WERI-Rb-1 (cell line): ENCODE results near the gene MUS81.
A peak's percentile ranks its signal among the peaks of the same experiment; 100 is the strongest.
"Not testable (repeated sequence)": the region's sequence is repeated elsewhere in the genome, so short reads cannot be mapped to it uniquely, and the experiment has no call there.

ENCODE experiments used
- DNase-seq: peaks from one replicate; pipeline ENCODE4 v3.0.0-alpha.2; 2020
- H3K27ac ChIP-seq: fragments of 250-450 bp; sonication (Bioruptor Pico); 2 replicates; pipeline ENCODE4 v1.5.1; 2020; ENCODE audit warnings: mild to moderate bottlenecking, moderate library complexity
- H3K27me3 ChIP-seq: fragments of 250-450 bp; sonication (Bioruptor Pico); 2 replicates; pipeline ENCODE4 v1.5.1; 2021; ENCODE audit warnings: mild to moderate bottlenecking, low read depth, moderate library complexity; ENCODE audit not compliant: insufficient read depth, severe bottlenecking
- H3K36me3 ChIP-seq: fragments of 250-450 bp; sonication (Bioruptor Pico); 2 replicates; pipeline ENCODE4 v1.5.1; 2020; ENCODE audit warnings: mild to moderate bottlenecking, moderate library complexity
- H3K4me3 ChIP-seq: 2 replicates; pipeline ENCODE4 v1.5.1; 2011; ENCODE audit warnings: low read depth, mild to moderate bottlenecking, control low read depth, low read length
- H3K9me3 ChIP-seq: fragments of 250-450 bp; sonication (Bioruptor Pico); 2 replicates; pipeline ENCODE4 v1.5.1; 2021; ENCODE audit warnings: mild to moderate bottlenecking, moderate library complexity; ENCODE audit not compliant: severe bottlenecking
- TF ChIP-seq, protein P1 (sequence below): IDR thresholded peaks from 2 replicates; pipeline ENCODE4 v1.5.1; 2011; ENCODE audit warnings: low read depth, mild to moderate bottlenecking, control low read depth, inconsistent platforms, low read length

MUS81 gene

DNA sequence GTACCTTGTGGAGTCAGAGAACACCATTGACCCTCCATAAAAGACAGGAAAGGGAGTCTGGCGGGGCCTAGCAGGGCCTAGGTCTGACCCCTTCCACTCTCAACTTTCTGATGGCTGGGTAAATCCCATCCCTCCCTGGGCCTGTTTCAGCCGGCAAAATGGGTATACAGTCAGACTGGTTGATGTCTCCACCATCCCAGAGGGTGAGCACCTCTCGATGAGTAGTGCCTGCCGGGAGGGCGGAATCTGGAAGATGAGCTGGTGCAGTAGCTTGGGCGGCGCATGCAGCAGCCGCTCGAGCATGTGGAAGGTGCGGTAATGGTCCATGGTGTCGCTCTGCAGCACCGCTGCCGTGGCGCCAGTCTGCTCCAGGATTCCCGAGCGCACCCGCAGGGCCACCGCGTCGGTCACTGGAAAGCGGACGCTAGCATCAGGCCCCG lies 27.5 kb downstream of the MUS81 start:
- peak overlapping the region; percentile 86 for H3K4me3 ChIP-seq
- DNase-seq = no peak
- TF ChIP-seq, protein P1, sequence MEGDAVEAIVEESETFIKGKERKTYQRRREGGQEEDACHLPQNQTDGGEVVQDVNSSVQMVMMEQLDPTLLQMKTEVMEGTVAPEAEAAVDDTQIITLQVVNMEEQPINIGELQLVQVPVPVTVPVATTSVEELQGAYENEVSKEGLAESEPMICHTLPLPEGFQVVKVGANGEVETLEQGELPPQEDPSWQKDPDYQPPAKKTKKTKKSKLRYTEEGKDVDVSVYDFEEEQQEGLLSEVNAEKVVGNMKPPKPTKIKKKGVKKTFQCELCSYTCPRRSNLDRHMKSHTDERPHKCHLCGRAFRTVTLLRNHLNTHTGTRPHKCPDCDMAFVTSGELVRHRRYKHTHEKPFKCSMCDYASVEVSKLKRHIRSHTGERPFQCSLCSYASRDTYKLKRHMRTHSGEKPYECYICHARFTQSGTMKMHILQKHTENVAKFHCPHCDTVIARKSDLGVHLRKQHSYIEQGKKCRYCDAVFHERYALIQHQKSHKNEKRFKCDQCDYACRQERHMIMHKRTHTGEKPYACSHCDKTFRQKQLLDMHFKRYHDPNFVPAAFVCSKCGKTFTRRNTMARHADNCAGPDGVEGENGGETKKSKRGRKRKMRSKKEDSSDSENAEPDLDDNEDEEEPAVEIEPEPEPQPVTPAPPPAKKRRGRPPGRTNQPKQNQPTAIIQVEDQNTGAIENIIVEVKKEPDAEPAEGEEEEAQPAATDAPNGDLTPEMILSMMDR = no peak
- no peaks in the 10 kb centered on the region for H3K9me3 ChIP-seq
- H3K27me3 ChIP-seq = no peaks in the 10 kb centered on the region
- H3K36me3 ChIP-seq = peaks cover 44% of the 10 kb centered on the region
- peak overlapping the region; percentile 86 for H3K27ac ChIP-seq

DNA sequence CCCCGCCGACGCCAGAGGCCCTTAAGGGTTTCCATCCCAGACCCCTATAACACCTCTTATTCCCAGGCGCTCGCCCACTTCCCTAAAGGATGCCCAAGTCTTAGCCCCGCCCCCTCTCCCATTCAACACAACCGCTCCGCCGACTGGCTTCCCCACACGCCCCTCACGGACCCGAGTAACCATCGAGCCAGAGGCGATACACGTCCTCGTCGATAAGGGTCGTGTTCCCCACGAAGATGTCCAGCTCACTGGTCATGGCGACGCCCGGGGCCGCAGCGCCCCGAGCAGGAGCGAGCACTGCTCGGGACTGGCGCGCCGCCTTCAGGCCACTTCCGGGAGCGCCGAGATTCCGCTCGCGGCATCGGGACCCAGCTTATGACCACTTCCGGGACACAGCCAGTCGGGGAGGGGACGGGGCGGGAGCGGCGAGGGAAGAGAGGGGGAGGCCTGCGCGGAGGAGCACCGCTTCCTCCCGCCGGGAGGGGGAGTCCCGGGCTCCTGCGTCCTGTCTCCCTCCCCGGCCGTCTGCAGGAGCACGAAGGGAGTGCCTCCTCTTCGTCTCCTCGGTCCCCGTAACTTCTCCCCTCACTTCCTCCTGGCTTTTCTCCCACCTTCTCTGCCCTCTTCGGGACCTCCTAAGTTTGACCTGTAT lies 28.1 kb downstream of the MUS81 start, which contains the start of gene FIBP:
Gene FIBP (minus strand): TSS at position 309 of the 652 bp plus-strand sequence. CDS start 53 bp downstream, at position 256.
- peak; percentile 98 for DNase-seq
- Histone ChIP-seq H3K4me3 (peak within 1 kb of the TSS; percentile 86), H3K9me3 (no peaks in the 10 kb centered on the region), H3K36me3 (peaks cover 39% of the 10 kb centered on the region), H3K27me3 (no peaks in the 10 kb centered on the region), H3K27ac (peak within 1 kb of the TSS; percentile 86)
- TF ChIP-seq, protein P1 = peak; percentile 83

DNA sequence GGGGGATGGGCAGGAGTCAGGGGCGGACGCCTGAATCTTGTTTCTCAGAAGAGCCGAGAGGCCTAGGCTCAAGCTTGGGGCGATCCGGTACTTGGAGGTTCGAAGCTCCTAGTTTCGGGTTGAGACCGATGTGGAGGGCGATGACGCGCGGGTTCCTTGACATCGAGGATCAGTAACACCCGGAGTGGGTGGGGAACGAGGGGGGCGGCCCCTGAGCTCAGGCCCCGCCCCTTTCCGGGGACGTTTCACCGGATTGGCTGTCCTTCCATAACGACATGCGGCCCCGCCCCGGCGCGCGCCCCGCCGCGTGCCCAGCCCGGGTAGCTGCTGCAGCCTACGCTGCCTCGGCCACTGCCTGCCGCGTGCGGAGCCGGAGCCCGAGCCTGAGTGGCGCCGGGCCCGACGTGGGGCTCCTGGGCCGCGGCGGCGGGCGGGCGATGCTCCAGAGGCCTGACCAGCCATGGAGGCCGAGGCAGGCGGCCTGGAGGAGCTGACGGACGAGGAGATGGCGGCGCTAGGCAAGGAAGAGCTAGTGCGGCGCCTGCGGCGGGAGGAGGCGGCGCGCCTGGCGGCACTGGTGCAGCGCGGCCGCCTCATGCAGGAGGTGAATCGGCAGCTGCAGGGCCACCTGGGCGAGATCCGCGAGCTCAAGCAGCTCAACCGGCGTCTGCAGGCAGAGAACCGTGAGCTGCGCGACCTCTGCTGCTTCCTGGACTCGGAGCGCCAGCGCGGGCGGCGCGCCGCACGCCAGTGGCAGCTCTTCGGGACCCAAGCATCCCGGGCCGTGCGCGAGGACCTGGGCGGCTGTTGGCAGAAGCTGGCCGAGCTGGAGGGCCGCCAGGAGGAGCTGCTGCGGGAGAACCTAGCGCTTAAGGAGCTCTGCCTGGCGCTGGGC lies 30.3 kb downstream of the MUS81 start, which contains the start of gene CCDC85B:
Gene CCDC85B (plus strand): TSS at position 350 of the 895 bp plus-strand sequence. CDS start 111 bp downstream, at position 461.
- no peaks in the 10 kb centered on the region for H3K9me3 ChIP-seq
- H3K27ac ChIP-seq = peak within 1 kb of the TSS; percentile 86
- H3K4me3 ChIP-seq = peak within 1 kb of the TSS; percentile 87
- DNase-seq = peak; percentile 97
- H3K36me3 ChIP-seq = peaks cover 16% of the 10 kb centered on the region
- H3K27me3 ChIP-seq = no peaks in the 10 kb centered on the region
- TF ChIP-seq, protein P1 = peak; percentile 30; the same call in 1 of the 2 replicates

DNA sequence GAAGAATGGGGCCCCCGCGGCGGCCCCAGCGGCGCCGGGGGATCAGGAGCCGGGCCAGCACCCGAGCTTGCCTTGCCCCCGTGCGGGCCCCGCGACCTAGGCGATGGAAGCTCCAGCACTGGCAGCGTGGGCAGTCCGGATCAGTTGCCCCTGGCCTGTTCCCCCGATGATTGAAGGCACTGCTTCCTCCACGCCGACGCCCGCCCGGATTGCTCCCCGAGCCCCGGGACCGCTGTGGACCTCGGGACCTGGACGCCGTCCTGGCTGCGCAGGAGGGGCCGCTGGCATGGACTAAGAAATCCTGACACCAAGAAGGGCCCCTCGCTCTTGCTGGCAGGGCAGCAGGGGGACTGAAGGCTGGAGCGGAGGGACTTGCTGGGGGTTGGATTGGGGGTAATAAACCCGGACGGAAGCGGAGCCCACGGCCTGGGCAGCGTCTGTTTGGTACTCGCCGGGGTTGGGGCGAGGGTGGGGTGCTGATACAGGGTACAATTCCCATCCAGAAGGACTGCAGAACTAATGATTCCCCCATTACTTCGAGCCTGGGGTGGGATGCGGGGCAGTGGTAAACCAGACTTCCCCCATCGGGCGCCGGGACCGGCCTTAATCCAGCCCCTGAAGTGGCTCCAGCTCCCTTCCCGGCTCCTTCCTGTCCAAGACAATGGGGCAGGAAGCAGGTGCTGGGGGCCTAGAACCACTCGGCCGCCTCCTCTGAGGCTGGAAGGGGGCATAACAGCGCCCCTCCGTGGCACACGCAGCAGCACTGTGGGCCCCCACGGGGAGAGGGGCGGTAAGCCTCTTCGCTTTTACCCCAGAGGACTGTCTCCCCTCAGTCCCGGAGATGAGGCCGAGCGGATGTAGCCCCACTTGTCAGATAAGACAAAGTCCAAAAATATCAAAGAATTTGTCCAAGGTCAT lies 31.2 kb downstream of the MUS81 start:
- Histone ChIP-seq H3K4me3 (peak overlapping the region; percentile 87), H3K36me3 (peaks cover 7% of the 10 kb centered on the region), H3K27me3 (no peaks in the 10 kb centered on the region), H3K27ac (peak overlapping the region; percentile 86), H3K9me3 (no peaks in the 10 kb centered on the region)
- TF ChIP-seq, protein P1 = peak; percentile 65
- DNase-seq = peak; percentile 58

DNA sequence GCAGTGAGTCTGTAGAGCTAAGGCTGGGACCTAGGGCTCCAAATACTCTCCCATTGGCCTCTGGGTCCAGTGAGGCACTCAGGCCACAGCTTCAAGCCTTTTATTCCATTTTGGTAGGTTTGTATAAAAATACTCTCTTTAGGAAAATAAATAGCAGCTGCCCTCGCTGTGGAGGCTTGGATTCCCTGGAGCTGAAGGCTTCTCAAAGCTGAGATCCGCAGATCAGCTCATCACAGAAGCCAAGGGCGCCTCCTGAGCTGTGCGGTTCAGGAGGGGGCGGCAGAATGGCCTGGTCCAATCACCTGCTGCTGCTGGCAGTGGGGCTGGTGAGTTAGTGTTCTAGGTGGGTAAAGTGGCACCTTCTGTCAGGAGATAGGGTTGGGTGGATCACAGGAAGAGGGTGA lies 31.9 kb downstream of the MUS81 start:
- not testable (repeated sequence) for H3K36me3 ChIP-seq
- H3K27ac ChIP-seq = peak overlapping the region; percentile 86; the same call in 1 of the 2 replicates
- peak overlapping the region; percentile 87 for H3K4me3 ChIP-seq

More for the DNA sequence above, 31.9 kb downstream of the MUS81 start:
- not testable (repeated sequence) for DNase-seq, H3K27me3 ChIP-seq, H3K9me3 ChIP-seq
